GM23338 (cell line): Measurements from ENCODE around the gene CALY. TPM values are rescaled to one million over a fixed set of nuclear protein-coding genes. Genes with fewer than 3 reads are reported as not detected.

ENCODE experiments used
- ATAC-seq: fragments of 200-7000 bp; cut with Tn5 transposase; 3 replicates; pipeline ENCODE4 v1.9.1; 2020
- DNase-seq: peaks from one replicate; pipeline ENCODE4 v3.0.0-alpha.2; 2015; ENCODE audit warnings: low spot score
- H2AFZ ChIP-seq: fragments of 200-600 bp; sonication (generic); 2 replicates; pipeline ENCODE4 v1.8.0; 2016; ENCODE audit warnings: antibody characterized with exemption, mild to moderate bottlenecking, moderate library complexity
- H3F3A ChIP-seq: fragments of 200-600 bp; sonication (generic); replicated peaks from 2 replicates; pipeline ENCODE4 v1.8.0; 2017; ENCODE audit warnings: antibody characterized with exemption, mixed run types, low read depth
- H3K27ac ChIP-seq: fragments of 200-600 bp; sonication (generic); 2 replicates; pipeline ENCODE4 v1.6.1; 2016; ENCODE audit warnings: low read depth
- H3K27me3 ChIP-seq: fragments of 200-600 bp; sonication (generic); 2 replicates; pipeline ENCODE4 v1.8.0; 2016; ENCODE audit warnings: mild to moderate bottlenecking, mixed run types, moderate library complexity; ENCODE audit not compliant: insufficient read depth
- H3K36me3 ChIP-seq: fragments of 200-600 bp; sonication (generic); 2 replicates; pipeline ENCODE4 v1.8.0; 2016; ENCODE audit warnings: mild to moderate bottlenecking; ENCODE audit not compliant: insufficient read depth
- H3K4me1 ChIP-seq: fragments of 200-600 bp; sonication (generic); 2 replicates; pipeline ENCODE4 v1.8.0; 2016; ENCODE audit warnings: mild to moderate bottlenecking, moderate library complexity; ENCODE audit not compliant: insufficient read depth
- H3K4me2 ChIP-seq: fragments of 200-600 bp; sonication (generic); 2 replicates; pipeline ENCODE4 v1.7.1; 2017; ENCODE audit warnings: mixed run types
- H3K4me3 ChIP-seq: fragments of 200-600 bp; sonication (generic); 2 replicates; pipeline ENCODE4 v1.6.1; 2016; ENCODE audit warnings: mixed run types
- H3K79me2 ChIP-seq: fragments of 200-600 bp; sonication (generic); replicated peaks from 2 replicates; pipeline ENCODE4 v1.8.0; 2017; ENCODE audit warnings: mild to moderate bottlenecking; ENCODE audit not compliant: insufficient read depth
- H3K9me2 ChIP-seq: fragments of 200-600 bp; sonication (generic); 2 replicates; pipeline ENCODE4 v1.8.0; 2017; ENCODE audit not compliant: insufficient read depth
- H4K20me1 ChIP-seq: fragments of 200-600 bp; sonication (generic); replicated peaks from 2 replicates; pipeline ENCODE4 v1.8.0; 2017; ENCODE audit warnings: mild to moderate bottlenecking; ENCODE audit not compliant: insufficient read depth
- H3K27ac Mint-ChIP-seq: 2 replicates; pipeline ENCODE4 v1.8.0; 2020; ENCODE audit warnings: inconsistent platforms, mild to moderate bottlenecking, moderate library complexity, mixed read lengths
- H3K27me3 Mint-ChIP-seq: 3 replicates; pipeline ENCODE4 v1.8.0; 2022; ENCODE audit warnings: low read depth, mild to moderate bottlenecking, moderate library complexity, mixed read lengths, inconsistent platforms; ENCODE audit not compliant: insufficient read depth, poor library complexity
- H3K36me3 Mint-ChIP-seq: 3 replicates; pipeline ENCODE4 v1.8.0; 2021; ENCODE audit warnings: low read depth, mild to moderate bottlenecking, inconsistent platforms, moderate library complexity, mixed read lengths
- H3K4me1 Mint-ChIP-seq: 3 replicates; pipeline ENCODE4 v1.8.0; 2020; ENCODE audit warnings: mild to moderate bottlenecking, inconsistent platforms, mixed read lengths
- H3K4me3 Mint-ChIP-seq: 3 replicates; pipeline ENCODE4 v1.8.0; 2021; ENCODE audit warnings: moderate library complexity, mild to moderate bottlenecking, inconsistent platforms, mixed read lengths
- H3K9me3 Mint-ChIP-seq: 3 replicates; pipeline ENCODE4 v1.8.0; 2020; ENCODE audit warnings: moderate library complexity, mild to moderate bottlenecking, inconsistent platforms, mixed read lengths
- CREB1 ChIP-seq: fragments of 250-450 bp; sonication (Bioruptor Pico); IDR thresholded peaks from 2 replicates; pipeline ENCODE4 v1.5.0; 2020; ENCODE audit warnings: low read depth, mild to moderate bottlenecking, moderate library complexity
- EZH2 ChIP-seq: fragments of 200-600 bp; sonication (generic); IDR thresholded peaks from one replicate; pipeline ENCODE4 v1.8.0; 2017; ENCODE audit warnings: antibody characterized with exemption, mild to moderate bottlenecking, low read depth; ENCODE audit not compliant: unreplicated experiment
- EZH2phosphoT487 ChIP-seq: fragments of 200-600 bp; sonication (generic); IDR thresholded peaks from one replicate; pipeline ENCODE4 v1.8.1; 2018; ENCODE audit warnings: antibody characterized with exemption; ENCODE audit not compliant: unreplicated experiment
- JUNB ChIP-seq: IDR thresholded peaks from one replicate; pipeline ENCODE4 v1.6.1; 2016; ENCODE audit warnings: antibody characterized with exemption; ENCODE audit not compliant: unreplicated experiment
- NANOG ChIP-seq: IDR thresholded peaks from 2 replicates; pipeline ENCODE4 v1.6.1; 2016; ENCODE audit warnings: antibody characterized with exemption, borderline replicate concordance
- POLR2AphosphoS5 ChIP-seq: IDR thresholded peaks from 2 replicates; pipeline ENCODE4 v1.6.1; 2016; ENCODE audit warnings: antibody characterized with exemption, low read depth
- ZNF114 ChIP-seq: fragments of 250-450 bp; sonication (Bioruptor Pico); IDR thresholded peaks from 2 replicates; pipeline ENCODE4 v1.5.0; 2020; ENCODE audit warnings: mild to moderate bottlenecking, moderate library complexity
- ZNF331 ChIP-seq: fragments of 250-450 bp; sonication (Bioruptor Pico); IDR thresholded peaks from 2 replicates; pipeline ENCODE4 v1.5.0; 2020; ENCODE audit warnings: low read depth, mild to moderate bottlenecking, moderate library complexity
- polyA plus RNA-seq: library from polyadenylated mRNA; unstranded; fragments of >200 nt; fragmentation: Nextera tagmentation; extraction: Ambion mirVana; gene quantifications from 2 replicates; pipeline ENCODE4 v1.2.1, GENCODE V29; 2016
- total RNA-seq: library from RNA; depleted of rRNA; stranded (reverse); fragments of >200 nt; shearing (Covaris generic); gene quantifications from 2 replicates; pipeline ENCODE4 v1.2.3, GENCODE V29; 2014
- TF ChIP-seq, protein P1 (sequence below), 2 experiments: fragments of 200-600 bp in 1 of 2; sonication (generic) in 1 of 2; conservative IDR thresholded peaks; 2 replicates each; pipeline versions ENCODE4 v1.5.1 to v1.6.1; 2016 to 2017; ENCODE audit warnings: antibody characterized with exemption in 2 of 2, low read depth in 2 of 2, mild to moderate bottlenecking in 2 of 2, moderate library complexity in 1 of 2
- TF ChIP-seq, protein P2 (sequence below): IDR thresholded peaks from 2 replicates; pipeline ENCODE4 v1.6.1; 2016; ENCODE audit warnings: antibody characterized with exemption
- TF ChIP-seq, protein P3 (sequence below): fragments of 250-450 bp; sonication (Bioruptor Pico); IDR thresholded peaks from 2 replicates; pipeline ENCODE4 v1.5.0; 2020; ENCODE audit warnings: mild to moderate bottlenecking, moderate library complexity

CALY gene
- total and polyA plus RNA-seq, 2 experiments from 2014 or later, result 1.0 to 8.0 TPM

DNA sequence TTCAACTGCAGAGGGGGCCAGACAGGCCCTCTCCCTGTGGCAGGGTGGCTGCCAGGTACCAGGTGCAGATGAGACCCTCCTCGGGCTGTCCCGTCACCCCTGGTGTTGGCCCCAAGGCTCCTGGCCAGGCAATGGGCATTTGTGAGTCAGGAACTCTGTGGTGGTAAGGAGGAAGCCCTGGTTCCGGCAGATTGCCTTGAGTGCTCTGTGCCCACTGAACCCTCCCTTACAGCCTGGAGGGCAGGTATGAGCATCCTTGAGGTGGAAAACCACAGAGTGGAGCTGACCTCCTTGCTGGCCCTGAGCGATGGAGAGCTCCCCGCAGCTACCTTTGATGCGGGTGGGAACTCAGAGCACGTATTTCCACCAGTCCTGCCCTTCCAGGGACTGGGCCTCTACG is 44.3 kb upstream of the CALY start (continued):
- TF ChIP-seq, protein P1, sequence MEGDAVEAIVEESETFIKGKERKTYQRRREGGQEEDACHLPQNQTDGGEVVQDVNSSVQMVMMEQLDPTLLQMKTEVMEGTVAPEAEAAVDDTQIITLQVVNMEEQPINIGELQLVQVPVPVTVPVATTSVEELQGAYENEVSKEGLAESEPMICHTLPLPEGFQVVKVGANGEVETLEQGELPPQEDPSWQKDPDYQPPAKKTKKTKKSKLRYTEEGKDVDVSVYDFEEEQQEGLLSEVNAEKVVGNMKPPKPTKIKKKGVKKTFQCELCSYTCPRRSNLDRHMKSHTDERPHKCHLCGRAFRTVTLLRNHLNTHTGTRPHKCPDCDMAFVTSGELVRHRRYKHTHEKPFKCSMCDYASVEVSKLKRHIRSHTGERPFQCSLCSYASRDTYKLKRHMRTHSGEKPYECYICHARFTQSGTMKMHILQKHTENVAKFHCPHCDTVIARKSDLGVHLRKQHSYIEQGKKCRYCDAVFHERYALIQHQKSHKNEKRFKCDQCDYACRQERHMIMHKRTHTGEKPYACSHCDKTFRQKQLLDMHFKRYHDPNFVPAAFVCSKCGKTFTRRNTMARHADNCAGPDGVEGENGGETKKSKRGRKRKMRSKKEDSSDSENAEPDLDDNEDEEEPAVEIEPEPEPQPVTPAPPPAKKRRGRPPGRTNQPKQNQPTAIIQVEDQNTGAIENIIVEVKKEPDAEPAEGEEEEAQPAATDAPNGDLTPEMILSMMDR (conservative IDR thresholded peaks at IDR 0.05; ENCODE audit: low read depth in 2 of 2), result no peak
- TF ChIP-seq JUNB (no peak), ZNF114 (CRISPR knock-in tag) (no peak), EZH2 (no peak), EZH2phosphoT487 (no peak), NANOG (no peak), ZNF331 (CRISPR knock-in tag) (no peak), CREB1 (no peak)
- TF ChIP-seq, protein P2, sequence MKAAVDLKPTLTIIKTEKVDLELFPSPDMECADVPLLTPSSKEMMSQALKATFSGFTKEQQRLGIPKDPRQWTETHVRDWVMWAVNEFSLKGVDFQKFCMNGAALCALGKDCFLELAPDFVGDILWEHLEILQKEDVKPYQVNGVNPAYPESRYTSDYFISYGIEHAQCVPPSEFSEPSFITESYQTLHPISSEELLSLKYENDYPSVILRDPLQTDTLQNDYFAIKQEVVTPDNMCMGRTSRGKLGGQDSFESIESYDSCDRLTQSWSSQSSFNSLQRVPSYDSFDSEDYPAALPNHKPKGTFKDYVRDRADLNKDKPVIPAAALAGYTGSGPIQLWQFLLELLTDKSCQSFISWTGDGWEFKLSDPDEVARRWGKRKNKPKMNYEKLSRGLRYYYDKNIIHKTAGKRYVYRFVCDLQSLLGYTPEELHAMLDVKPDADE, result no peak

DNA sequence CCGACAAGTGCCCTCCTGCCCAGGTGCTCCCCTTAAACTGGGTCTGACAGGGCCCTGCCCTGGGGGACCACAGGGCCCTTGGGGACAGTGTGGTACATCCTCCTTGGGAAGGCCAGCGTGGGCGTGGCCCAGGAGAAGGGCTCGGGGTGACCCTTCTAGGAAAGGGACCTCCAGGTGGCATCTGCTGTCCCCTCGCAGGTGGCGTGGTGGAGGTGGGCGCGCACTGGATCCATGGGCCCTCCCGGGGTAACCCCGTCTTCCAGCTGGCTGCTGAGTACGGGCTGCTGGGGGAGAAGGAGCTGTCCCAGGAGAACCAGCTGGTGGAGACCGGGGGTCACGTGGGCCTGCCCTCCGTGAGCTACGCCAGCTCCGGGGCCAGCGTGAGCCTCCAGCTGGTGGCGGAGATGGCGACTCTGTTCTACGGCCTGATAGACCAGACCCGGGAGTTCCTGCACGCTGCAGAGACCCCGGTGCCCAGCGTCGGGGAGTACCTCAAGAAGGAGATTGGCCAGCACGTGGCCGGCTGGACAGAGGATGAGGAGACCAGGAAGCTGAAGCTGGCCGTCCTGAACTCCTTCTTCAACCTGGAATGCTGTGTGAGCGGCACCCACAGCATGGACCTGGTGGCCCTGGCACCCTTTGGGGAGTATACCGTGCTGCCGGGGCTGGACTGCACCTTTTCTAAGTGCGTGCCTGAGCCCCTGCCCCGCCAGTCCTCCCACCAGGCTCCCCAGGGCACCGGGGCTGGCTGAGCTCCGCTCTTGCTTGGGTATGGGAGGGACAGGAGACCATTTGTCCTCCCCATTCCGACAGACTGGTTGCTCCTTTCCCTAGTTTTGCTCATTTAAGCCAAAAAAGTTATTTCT is 43.3 kb upstream of the CALY start:
- no peaks in the 10 kb centered on the region for H3K4me1 Mint-ChIP-seq
- no peak overlapping the region for H3K27ac Mint-ChIP-seq
- H3K4me3 Mint-ChIP-seq, result peak overlapping the region; percentile 66
- TF ChIP-seq ZNF331 (CRISPR knock-in tag), result no peak
- no peak for TF ChIP-seq POLR2AphosphoS5
- TF ChIP-seq, protein P3, sequence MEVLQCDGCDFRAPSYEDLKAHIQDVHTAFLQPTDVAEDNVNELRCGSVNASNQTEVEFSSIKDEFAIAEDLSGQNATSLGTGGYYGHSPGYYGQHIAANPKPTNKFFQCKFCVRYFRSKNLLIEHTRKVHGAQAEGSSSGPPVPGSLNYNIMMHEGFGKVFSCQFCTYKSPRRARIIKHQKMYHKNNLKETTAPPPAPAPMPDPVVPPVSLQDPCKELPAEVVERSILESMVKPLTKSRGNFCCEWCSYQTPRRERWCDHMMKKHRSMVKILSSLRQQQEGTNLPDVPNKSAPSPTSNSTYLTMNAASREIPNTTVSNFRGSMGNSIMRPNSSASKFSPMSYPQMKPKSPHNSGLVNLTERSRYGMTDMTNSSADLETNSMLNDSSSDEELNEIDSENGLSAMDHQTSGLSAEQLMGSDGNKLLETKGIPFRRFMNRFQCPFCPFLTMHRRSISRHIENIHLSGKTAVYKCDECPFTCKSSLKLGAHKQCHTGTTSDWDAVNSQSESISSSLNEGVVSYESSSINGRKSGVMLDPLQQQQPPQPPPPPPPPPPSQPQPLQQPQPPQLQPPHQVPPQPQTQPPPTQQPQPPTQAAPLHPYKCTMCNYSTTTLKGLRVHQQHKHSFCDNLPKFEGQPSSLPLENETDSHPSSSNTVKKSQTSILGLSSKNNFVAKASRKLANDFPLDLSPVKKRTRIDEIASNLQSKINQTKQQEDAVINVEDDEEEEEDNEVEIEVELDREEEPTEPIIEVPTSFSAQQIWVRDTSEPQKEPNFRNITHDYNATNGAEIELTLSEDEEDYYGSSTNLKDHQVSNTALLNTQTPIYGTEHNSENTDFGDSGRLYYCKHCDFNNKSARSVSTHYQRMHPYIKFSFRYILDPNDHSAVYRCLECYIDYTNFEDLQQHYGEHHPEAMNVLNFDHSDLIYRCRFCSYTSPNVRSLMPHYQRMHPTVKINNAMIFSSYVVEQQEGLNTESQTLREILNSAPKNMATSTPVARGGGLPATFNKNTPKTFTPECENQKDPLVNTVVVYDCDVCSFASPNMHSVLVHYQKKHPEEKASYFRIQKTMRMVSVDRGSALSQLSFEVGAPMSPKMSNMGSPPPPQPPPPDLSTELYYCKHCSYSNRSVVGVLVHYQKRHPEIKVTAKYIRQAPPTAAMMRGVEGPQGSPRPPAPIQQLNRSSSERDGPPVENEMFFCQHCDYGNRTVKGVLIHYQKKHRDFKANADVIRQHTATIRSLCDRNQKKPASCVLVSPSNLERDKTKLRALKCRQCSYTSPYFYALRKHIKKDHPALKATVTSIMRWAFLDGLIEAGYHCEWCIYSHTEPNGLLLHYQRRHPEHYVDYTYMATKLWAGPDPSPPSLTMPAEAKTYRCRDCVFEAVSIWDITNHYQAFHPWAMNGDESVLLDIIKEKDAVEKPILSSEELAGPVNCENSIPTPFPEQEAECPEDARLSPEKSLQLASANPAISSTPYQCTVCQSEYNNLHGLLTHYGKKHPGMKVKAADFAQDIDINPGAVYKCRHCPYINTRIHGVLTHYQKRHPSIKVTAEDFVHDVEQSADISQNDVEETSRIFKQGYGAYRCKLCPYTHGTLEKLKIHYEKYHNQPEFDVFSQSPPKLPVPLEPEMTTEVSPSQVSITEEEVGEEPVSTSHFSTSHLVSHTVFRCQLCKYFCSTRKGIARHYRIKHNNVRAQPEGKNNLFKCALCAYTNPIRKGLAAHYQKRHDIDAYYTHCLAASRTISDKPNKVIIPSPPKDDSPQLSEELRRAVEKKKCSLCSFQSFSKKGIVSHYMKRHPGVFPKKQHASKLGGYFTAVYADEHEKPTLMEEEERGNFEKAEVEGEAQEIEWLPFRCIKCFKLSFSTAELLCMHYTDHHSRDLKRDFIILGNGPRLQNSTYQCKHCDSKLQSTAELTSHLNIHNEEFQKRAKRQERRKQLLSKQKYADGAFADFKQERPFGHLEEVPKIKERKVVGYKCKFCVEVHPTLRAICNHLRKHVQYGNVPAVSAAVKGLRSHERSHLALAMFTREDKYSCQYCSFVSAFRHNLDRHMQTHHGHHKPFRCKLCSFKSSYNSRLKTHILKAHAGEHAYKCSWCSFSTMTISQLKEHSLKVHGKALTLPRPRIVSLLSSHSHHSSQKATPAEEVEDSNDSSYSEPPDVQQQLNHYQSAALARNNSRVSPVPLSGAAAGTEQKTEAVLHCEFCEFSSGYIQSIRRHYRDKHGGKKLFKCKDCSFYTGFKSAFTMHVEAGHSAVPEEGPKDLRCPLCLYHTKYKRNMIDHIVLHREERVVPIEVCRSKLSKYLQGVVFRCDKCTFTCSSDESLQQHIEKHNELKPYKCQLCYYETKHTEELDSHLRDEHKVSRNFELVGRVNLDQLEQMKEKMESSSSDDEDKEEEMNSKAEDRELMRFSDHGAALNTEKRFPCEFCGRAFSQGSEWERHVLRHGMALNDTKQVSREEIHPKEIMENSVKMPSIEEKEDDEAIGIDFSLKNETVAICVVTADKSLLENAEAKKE, result no peak
- TF ChIP-seq, protein P1 (conservative IDR thresholded peaks at IDR 0.05; ENCODE audit: low read depth in 2 of 2), result no peak
- TF ChIP-seq EZH2phosphoT487, result no peak

More for the DNA sequence above, 43.3 kb upstream of the CALY start:
- H3K36me3 ChIP-seq, result no peaks in the 10 kb centered on the region
- Mint-ChIP-seq H3K9me3 (no peaks in the 10 kb centered on the region; the same call in 2 of the 3 replicates), H3K27me3 (peaks cover 31% of the 10 kb centered on the region), H3K36me3 (0 out of 3 replicates have a peak, but pooled peaks cover 3% of the 10 kb centered on the region)
- no peaks in the 10 kb centered on the region for H3K9me2 ChIP-seq
- no peaks in the 10 kb centered on the region; the same call in 1 of the 2 replicates for H4K20me1 ChIP-seq
- peaks cover 5% of the 10 kb centered on the region; the same call in 1 of the 2 replicates for H3K4me1 ChIP-seq
- H3K79me2 ChIP-seq, result no peaks in the 10 kb centered on the region
- ATAC-seq, result peak; percentile 23
- H3K27me3 ChIP-seq, result peaks cover 46% of the 10 kb centered on the region
- no peak for DNase-seq
- H2AFZ ChIP-seq, result no peak overlapping the region; the same call in 1 of the 2 replicates
- peak overlapping the region; percentile 68 for H3K4me3 ChIP-seq
- no peaks in the 10 kb centered on the region for H3F3A ChIP-seq
- H3K27ac ChIP-seq, result no peak overlapping the region
- peak overlapping the region; percentile 92 for H3K4me2 ChIP-seq
